Hematopoietic multipotent progenitor cell (in vitro differentiated cells): ENCODE measurements around the gene MFSD12. TPM values are rescaled to one million over a fixed set of nuclear protein-coding genes. Genes with fewer than 3 reads are reported as not detected.

Experiments used
- small RNA-seq: library from RNA; depleted of rRNA; stranded (forward); fragments of <200 nt; gene quantifications from one replicate; pipeline ENCODE3, GENCODE V24; 2012
- total RNA-seq: library from RNA; depleted of rRNA; stranded (reverse); fragments of >200 nt; gene quantifications from one replicate; pipeline ENCODE4 v1.2.3, GENCODE V29; 2012

The MFSD12 gene
- total RNA-seq, 1 donor = 82.4 TPM

Small RNAs within 50 kb of the gene (small RNA-seq; reads per million reads assigned to genes)
- gene AC005786.1 (not detected), gene RF00212 (not detected)

Other genes with a start within 250 kb of the MFSD12 start
- gene NFIC, start 191.0 kb downstream of the MFSD12 start, total RNA-seq = 36.1 TPM
- gene SMIM24, start 77.1 kb downstream of the MFSD12 start, total RNA-seq = 75.7 TPM
- not detected for gene SMIM44, start 74.1 kb downstream of the MFSD12 start, total RNA-seq
- 9.2 TPM for gene DOHH, start 56.9 kb downstream of the MFSD12 start, total RNA-seq
- 85.6 TPM for gene FZR1, start 51.3 kb downstream of the MFSD12 start, total RNA-seq
- gene TEKTIP1, start 18.4 kb downstream of the MFSD12 start, total RNA-seq = 0.54 TPM
- 99.1 TPM for gene HMG20B, start 15.4 kb upstream of the MFSD12 start, total RNA-seq
- gene GIPC3, start 27.9 kb upstream of the MFSD12 start, total RNA-seq = 2.4 TPM
- 1.3 TPM for gene TBXA2R, start 49.3 kb upstream of the MFSD12 start, total RNA-seq
- 48.2 TPM for gene CACTIN, start 69.2 kb upstream of the MFSD12 start, total RNA-seq
- 23.4 TPM for gene PIP5K1C, start 142.9 kb upstream of the MFSD12 start, total RNA-seq
- gene TJP3, start 150.8 kb upstream of the MFSD12 start, total RNA-seq = 1.1 TPM
- 36.4 TPM for gene APBA3, start 204.1 kb upstream of the MFSD12 start, total RNA-seq
- 42.0 TPM for gene MRPL54, start 205.1 kb upstream of the MFSD12 start, total RNA-seq
- gene RAX2, start 214.6 kb upstream of the MFSD12 start, total RNA-seq = under 0.01 TPM
- gene MATK, start 228.8 kb upstream of the MFSD12 start, total RNA-seq = 160 TPM